GM12892 (cell line): ENCODE data around the gene DAB1.

Source experiments
- POLR2A ChIP-seq: IDR thresholded peaks from 2 replicates; pipeline ENCODE4 v1.6.1; 2011; ENCODE audit warnings: low read depth, low read length, control low read depth
- POLR2AphosphoS5 ChIP-seq: IDR thresholded peaks from 2 replicates; pipeline ENCODE4 v1.6.1; 2011; ENCODE audit warnings: low read depth, low read length, control low read depth

GRCh38 chr1:57344265-57344664 lies 79.6 kb downstream of the DAB1 start:
- no peak for TF ChIP-seq POLR2A
- no peak for TF ChIP-seq POLR2AphosphoS5
